Osteoblast (primary cell): ENCODE data around the gene BMP5. TPM values are rescaled to one million over a fixed set of nuclear protein-coding genes. Genes with fewer than 3 reads are reported as not detected.

ENCODE experiments used
- DNase-seq: peaks from one replicate; pipeline ENCODE4 v3.0.0; 2011; ENCODE audit warnings: low spot score, mixed read lengths; ENCODE audit not compliant: insufficient read length; ENCODE audit errors: missing footprints
- H2AFZ ChIP-seq: 2 replicates; pipeline ENCODE4 v1.6.0; 2011; ENCODE audit warnings: mild to moderate bottlenecking, low read length
- H3K27ac ChIP-seq: 2 replicates; pipeline ENCODE4 v1.5.1; 2011; ENCODE audit warnings: mild to moderate bottlenecking, low read depth, low read length, moderate library complexity
- H3K27me3 ChIP-seq: 2 replicates; pipeline ENCODE4 v1.6.0; 2012; ENCODE audit warnings: mild to moderate bottlenecking, control low read depth, inconsistent platforms, low read length, moderate library complexity; ENCODE audit not compliant: insufficient read depth
- H3K36me3 ChIP-seq: 2 replicates; pipeline ENCODE4 v1.5.1; 2011; ENCODE audit warnings: mild to moderate bottlenecking, low read length, control low read depth, moderate library complexity; ENCODE audit not compliant: insufficient read depth
- H3K4me1 ChIP-seq: 2 replicates; pipeline ENCODE4 v1.5.1; 2011; ENCODE audit warnings: mild to moderate bottlenecking, low read length, control low read depth, moderate library complexity; ENCODE audit not compliant: insufficient read depth
- H3K4me2 ChIP-seq: 2 replicates; pipeline ENCODE4 v1.6.0; 2011; ENCODE audit warnings: mild to moderate bottlenecking, low read length; ENCODE audit not compliant: insufficient read depth
- H3K4me3 ChIP-seq: fragments of 200-600 bp; sonication (generic); 3 replicates; pipeline ENCODE4 v1.5.1; 2012; ENCODE audit warnings: mild to moderate bottlenecking, low read length, inconsistent platforms; ENCODE audit not compliant: insufficient read depth
- H3K79me2 ChIP-seq: 2 replicates; pipeline ENCODE4 v1.6.0; 2012; ENCODE audit warnings: mild to moderate bottlenecking, low read length, control low read depth, inconsistent platforms; ENCODE audit not compliant: insufficient read depth
- H3K9me3 ChIP-seq: 2 replicates; pipeline ENCODE4 v1.5.1; 2011; ENCODE audit warnings: low read depth, low read length, control low read depth
- H4K20me1 ChIP-seq: 2 replicates; pipeline ENCODE4 v1.6.0; 2012; ENCODE audit warnings: mild to moderate bottlenecking, low read length, control low read depth; ENCODE audit not compliant: insufficient read depth
- CTCF ChIP-seq: IDR thresholded peaks from 2 replicates; pipeline ENCODE4 v1.5.1; 2011; ENCODE audit warnings: mild to moderate bottlenecking, low read depth, low read length, moderate library complexity; ENCODE audit errors: extremely low read depth
- total RNA-seq: library from RNA; depleted of rRNA; stranded (reverse); fragments of >200 nt; gene quantifications from 2 replicates; pipeline ENCODE4 v1.2.3, GENCODE V29; 2012

Gene BMP5
- total RNA-seq, 1 donor = 0.36 TPM

DNA sequence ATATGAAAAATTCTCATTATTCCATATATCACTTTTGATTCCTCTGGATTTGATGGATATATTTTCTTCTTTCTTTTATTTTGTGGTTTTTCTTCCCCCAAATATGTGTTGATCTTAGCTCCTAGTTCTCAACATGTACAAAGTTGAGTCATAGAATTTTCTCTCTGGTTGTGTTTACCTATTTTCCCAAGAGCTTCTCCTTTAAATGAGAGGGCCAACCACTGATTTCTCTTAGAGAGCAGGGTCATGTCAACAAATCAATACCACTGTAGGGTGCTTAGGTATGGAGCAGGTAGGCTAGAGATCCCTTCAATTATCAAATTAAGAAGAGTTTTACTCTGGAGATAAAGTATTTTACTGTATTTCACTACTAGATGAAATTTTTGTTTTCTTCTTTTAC, 145.7 kb downstream of the BMP5 start:
- H3K27ac ChIP-seq = no peak overlapping the region
- no peaks in the 10 kb centered on the region for H3K36me3 ChIP-seq
- H3K27me3 ChIP-seq = no peaks in the 10 kb centered on the region
- TF ChIP-seq CTCF = no peak
- H3K4me1 ChIP-seq = no peaks in the 10 kb centered on the region
- H4K20me1 ChIP-seq = no peaks in the 10 kb centered on the region
- no peak overlapping the region for H2AFZ ChIP-seq
- H3K79me2 ChIP-seq = no peaks in the 10 kb centered on the region
- no peaks in the 10 kb centered on the region for H3K9me3 ChIP-seq
- H3K4me2 ChIP-seq = no peak overlapping the region
- H3K4me3 ChIP-seq = no peak overlapping the region
- DNase-seq = no peak

- no peaks in the 10 kb centered on the region for H3K27me3 ChIP-seq
- DNase-seq = no peak
- no peaks in the 10 kb centered on the region for H3K4me1 ChIP-seq
- H3K9me3 ChIP-seq = no peaks in the 10 kb centered on the region
- no peak for TF ChIP-seq CTCF
- no peak overlapping the region for H3K27ac ChIP-seq
- no peak overlapping the region for H3K4me2 ChIP-seq
- no peaks in the 10 kb centered on the region for H3K79me2 ChIP-seq
- H4K20me1 ChIP-seq = no peaks in the 10 kb centered on the region
- H2AFZ ChIP-seq = no peak overlapping the region
- H3K36me3 ChIP-seq = no peaks in the 10 kb centered on the region
- H3K4me3 ChIP-seq = no peak overlapping the region
Observed at GRCh38 chr6:55726144-55726543, 149.2 kb downstream of the BMP5 start.

DNA sequence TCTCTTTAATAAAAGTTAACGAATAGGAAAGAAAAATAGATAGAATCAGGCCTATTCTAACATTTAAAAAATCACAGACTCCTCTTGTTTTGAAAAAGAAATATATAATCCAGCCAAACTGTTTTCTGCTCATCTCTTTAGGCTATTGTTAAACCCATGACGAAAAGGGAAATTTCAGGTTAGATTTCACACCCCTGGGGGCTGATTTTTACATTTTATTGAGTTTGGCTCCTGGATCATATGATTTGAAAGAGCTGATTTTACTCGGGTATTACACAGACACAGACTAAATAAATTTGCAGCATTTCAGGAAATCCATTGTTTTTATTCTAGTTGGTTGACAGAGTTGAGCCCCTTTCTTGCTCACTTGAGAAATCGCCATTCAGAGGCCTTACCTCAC, 160.6 kb downstream of the BMP5 start:
- no peak for DNase-seq
- H3K4me1 ChIP-seq = no peaks in the 10 kb centered on the region
- no peaks in the 10 kb centered on the region for H3K27me3 ChIP-seq
- H3K79me2 ChIP-seq = no peaks in the 10 kb centered on the region
- no peak overlapping the region for H3K4me2 ChIP-seq
- H4K20me1 ChIP-seq = no peaks in the 10 kb centered on the region
- no peak overlapping the region for H2AFZ ChIP-seq
- H3K4me3 ChIP-seq = no peak overlapping the region
- no peak overlapping the region for H3K27ac ChIP-seq
- TF ChIP-seq CTCF = no peak
- H3K36me3 ChIP-seq = no peaks in the 10 kb centered on the region
- H3K9me3 ChIP-seq = no peaks in the 10 kb centered on the region

DNA sequence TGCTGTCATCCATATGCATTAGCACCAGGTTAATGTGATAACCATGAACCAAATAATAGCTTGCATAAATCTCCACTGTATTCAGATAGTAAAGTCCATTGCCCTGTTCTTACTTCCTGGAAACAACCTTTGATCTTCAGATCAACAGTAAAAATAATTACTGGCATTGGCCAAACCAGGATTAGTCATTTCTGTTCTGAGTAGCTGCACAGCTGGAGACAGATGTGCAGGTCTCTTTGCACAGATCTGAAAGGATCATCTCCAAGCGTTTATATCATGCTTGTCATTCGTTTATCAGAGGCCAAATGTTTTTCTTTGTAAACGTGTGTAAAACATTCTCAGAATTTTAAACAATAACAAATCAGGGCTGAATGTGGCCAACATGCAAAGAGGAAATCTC, 162.0 kb downstream of the BMP5 start:
- no peaks in the 10 kb centered on the region for H3K36me3 ChIP-seq
- no peak for TF ChIP-seq CTCF
- no peaks in the 10 kb centered on the region for H3K27me3 ChIP-seq
- no peak overlapping the region for H2AFZ ChIP-seq
- H3K4me1 ChIP-seq = no peaks in the 10 kb centered on the region
- no peak for DNase-seq
- H3K27ac ChIP-seq = no peak overlapping the region
- no peak overlapping the region for H3K4me2 ChIP-seq
- H3K4me3 ChIP-seq = no peak overlapping the region
- H3K9me3 ChIP-seq = no peaks in the 10 kb centered on the region
- H3K79me2 ChIP-seq = no peaks in the 10 kb centered on the region
- no peaks in the 10 kb centered on the region for H4K20me1 ChIP-seq
